CD4-positive, alpha-beta T cell treated with Interleukin-15 for 4 hours (primary cell): ENCODE measurements around the gene PLEKHH1.
"Not testable (repeated sequence)": the region's sequence is repeated elsewhere in the genome, so short reads cannot be mapped to it uniquely, and the experiment has no call there.

Source experiments
- DNase-seq: peaks from one replicate; pipeline ENCODE4 v3.0.0-alpha.2; 2020; ENCODE audit warnings: low spot score

Gene PLEKHH1

DNA sequence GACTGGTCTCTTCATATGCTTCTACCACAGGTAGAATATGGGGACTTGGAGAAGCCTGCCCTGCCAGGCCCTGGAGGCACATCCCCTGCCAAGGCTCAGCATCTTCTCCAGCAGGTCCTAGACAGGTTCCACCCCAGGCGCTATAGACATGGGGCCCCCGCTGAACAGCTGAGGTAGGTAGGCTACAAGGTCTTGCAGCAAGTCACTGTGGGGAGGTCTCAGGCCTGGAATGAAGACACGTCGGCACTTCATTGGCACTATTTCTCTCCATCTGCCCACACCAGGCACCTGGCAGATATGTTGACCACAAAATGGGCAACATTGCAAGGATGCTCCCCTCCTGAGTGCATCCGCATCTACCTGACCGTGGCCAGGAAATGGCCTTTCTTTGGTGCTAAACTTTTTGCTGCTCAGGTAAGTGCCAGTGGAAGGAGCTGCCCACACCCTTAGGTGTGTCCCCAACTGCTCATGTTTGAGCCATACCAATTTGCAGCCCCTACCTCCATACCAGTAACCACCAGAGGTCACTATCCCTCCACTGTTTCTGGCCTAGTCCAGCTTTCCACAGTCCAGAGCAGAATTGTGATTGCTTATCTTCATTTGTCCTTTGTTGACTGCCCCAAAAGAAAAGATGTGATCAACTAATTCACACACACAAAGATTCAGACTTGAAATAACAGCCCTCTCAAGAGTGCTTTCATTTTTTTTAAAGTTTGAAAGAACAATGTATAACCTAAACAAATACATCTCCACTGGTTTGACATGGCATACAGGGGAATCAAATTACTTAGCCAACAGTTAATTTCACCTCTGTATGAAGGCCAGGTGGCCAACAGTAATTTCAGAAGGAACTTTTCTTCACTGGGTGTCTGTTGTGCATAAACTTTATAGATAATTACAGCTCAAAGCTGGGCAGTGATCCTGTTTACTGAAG lies 50.9 kb downstream of the PLEKHH1 start:
- DNase-seq, result peak; percentile 39

DNA sequence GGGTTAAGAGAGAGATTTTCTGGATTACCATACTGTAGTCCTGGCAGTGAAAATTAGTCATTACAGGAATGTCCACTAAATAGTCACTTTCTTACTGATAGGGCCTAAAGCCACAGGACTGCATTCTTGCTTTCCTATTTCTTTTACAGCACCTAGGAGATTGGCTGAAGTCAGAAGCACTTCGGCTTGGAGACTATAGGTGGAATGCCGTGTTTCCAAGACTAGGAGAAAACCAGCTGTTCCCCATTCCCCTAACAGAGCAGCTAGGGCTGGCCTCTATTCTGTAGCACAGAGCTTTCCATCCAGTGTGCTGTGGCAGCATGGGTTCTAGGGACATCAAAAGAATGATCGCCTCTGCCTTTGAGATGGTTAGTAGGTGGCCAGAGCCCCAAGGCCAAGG lies 51.9 kb downstream of the PLEKHH1 start:
- DNase-seq, result no peak

DNA sequence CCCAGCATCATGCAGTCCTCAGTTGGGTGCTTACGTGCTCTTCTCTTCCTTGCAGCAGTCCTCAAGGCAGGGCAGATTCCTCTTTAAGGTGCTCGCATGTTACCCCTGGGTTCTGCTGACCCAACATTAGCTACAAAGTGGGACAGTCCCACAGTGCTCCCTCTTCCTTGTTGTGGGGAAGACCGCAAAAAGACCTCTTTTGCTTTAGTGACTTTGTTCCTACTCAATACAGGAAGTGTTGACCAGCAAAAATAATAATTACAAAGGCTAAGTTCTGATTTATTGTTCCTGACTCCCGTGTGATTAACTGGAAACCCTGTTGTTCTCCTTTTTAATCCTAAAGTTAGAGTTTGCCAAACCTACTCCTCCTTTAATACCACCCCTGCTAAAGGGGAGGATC lies 53.3 kb downstream of the PLEKHH1 start:
- no peak for DNase-seq

DNA sequence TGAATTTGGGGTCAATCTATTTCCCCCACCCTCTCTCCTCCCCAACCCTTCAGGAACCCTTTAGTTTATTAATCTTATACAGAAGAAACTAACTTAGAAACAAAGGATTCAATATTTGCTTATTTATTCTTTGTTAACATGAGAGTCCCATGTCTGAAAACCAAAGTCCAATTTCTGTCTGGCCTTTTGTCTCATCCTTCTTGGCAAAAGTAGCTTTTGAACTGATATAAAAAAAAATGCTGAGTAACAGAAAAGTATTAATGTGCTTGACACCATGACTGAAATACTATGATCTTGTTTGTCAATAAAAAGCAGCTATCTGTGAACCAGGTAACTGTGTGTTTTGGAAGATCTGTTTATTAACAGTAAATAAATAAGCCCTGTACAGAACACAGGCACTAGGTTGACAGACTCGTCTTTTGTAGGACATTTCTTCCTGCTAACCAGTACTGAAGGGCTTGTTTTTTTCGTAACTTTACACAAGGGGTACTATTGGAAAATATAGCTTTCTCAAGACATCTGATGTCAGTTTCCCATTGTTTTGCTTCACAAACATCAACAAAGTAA lies 56.2 kb downstream of the PLEKHH1 start:
- no peak for DNase-seq

DNA sequence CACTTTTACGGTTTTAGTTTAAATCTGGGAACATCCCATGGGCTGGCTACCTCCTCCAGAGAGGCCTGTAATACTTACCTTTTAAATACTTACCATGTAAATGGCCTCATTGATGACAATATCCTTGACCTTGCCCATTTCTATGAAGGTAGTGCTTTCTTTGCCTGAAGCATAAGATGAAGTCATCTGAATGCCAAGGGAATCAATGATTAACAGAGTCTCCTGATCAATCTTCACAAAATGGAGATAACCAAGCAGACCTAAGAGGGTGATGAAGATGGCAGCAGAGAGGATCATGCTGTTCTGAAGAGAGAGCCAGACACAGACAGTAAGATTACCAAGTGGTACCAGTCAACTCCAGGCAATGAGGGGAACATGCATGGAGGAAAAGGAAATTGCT lies 60.6 kb downstream of the PLEKHH1 start:
- not testable (repeated sequence) for DNase-seq

DNA sequence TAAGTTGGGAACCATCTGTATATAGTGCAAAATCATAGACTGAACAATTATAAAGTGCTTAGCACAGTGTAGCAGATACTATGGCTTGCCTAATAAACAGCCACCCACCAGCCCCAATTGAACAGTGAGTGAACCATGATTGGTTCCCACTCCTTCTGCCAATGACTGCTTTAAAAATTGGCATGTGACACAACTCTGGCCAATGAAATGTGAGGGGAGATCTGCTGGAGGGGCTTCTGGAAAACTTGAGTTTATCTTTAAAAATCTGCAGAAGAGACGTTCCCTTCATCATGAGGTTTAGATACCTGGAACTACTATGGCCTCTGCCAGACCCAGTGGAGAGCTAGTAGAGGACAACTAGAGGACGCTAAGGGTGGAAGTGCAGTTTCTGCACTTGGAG lies 62.3 kb downstream of the PLEKHH1 start:
- DNase-seq, result no peak

DNA sequence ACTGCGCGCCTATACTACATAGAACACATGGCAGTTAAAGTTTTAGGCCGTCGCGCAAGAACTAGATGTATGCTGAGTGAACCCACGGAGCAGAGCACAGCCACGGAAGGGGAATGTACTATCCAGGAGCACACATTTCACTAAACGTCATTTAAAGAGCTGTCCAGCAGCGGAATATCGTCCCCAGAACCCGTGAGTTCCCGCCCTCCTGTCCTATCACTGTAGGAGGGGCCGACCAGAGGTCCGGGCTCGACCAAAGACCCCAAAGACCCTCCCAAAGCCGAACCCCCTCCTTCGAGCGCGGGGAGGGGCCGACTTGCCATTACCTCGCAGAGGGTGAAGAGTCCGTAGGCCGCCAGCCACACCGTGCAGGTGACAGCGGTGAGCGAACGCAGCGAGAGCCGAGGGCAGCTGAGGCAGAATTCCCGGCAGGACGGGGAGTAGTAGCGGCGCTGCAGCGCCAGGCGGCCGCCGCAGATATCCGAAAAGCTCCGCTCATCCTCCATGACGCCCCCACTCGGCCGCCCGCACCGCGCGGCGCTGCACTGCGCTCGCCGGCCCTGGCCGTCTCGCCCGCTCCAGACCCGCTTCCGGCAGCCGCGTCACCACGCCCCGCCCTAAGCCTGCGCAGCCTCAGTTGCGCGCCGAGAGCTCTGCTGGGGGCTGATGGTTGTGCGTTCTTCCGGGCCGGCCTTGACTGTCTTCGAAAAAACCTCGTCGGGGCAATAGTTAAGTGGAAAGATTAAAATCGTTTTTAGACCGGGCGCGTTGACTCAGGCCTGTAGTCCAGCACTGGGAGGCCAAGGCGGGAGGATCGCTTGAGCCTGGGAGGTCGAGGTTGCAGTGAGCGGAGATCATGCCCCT lies 66.8 kb downstream of the PLEKHH1 start, which contains the start of gene PIGH:
PIGH (minus strand) TSS at position 571 of the 864 bp plus-strand sequence; CDS start at position 506, 65 bp downstream.
- peak; percentile 93 for DNase-seq

DNA sequence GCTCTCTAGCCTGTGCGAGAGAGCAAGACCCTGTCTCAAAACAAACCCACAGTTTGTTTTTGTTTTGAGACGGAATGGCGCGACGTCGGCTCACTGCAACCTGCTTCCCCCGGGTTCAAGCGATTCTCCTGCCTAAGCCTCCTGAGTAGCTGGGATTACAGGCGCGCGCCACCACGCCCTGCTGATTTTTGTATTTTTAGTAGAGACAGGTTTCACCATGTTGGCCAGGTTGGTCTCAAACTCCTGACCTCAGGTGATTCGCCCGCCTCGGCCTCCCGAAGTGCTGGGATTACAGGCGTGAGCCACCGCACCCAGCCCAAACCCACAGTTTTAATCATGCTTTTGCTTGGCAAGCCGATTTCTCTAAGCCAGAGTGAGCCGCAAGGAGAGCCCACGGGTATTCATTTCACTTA lies 67.5 kb downstream of the PLEKHH1 start:
- DNase-seq, result not testable (repeated sequence)

DNA sequence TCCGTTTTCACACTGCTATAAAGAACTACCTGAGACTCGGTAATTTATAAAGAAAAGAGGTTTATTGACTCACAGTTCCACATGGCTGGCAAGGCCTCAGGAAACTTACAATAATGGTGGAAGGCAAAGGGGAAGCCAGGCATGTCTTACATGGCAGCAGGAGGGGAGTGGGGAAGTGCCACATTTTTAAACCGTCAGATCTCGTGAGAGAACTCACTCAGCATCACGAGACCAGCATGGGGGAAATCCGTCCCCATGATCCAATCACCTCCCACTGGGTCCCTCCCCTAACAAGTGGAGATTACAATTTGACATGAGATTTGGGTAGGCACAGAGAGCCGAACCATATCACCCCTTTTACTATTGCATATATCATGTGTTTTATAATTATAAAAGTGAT lies 69.0 kb downstream of the PLEKHH1 start:
- no peak for DNase-seq

DNA sequence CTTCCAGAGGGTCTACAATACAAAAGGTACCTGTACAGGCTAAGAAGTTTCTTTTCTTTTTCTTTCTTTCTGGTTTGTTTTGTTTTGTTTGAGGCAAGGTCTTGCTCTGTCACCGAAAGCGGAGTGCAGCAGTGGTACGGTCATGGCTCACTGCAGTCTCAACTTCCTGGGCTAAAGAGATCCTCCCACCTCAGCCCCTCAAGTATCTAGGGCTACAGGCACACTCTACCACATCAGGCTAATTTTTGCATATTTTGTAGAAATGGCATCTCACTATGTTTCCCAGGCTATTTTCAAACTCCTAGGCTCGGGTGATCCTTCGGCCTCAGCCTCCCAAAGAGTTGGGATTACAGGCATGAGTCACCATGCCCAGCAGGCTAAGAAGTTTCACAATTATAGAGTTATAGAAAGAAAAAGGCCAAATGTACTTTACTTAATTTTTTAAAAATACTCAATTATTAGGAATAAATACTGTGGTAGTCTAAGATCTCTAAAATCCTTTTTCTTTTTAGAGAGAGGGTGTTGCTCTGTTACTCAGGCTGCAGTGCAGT lies 70.0 kb downstream of the PLEKHH1 start:
- no peak for DNase-seq

DNA sequence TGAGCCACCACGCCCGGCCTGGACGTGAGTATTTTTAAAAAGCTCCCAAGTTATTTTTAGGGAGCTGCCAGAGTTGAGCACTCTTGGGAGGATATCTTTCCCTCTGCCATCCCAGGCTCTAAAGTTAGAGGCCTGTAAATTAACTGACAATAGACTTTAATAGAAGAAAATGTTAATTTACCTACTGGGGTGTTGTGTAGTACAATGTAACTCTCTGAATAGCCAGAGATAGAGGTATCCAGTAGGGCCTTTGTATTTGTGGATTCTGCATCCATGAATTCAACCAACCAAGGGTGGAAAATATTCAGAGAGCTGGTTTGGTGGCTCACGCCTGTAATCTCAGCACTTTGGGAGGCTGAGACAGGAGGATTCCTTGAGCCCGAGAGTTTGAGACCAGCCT lies 74.6 kb downstream of the PLEKHH1 start:
- no peak for DNase-seq

DNA sequence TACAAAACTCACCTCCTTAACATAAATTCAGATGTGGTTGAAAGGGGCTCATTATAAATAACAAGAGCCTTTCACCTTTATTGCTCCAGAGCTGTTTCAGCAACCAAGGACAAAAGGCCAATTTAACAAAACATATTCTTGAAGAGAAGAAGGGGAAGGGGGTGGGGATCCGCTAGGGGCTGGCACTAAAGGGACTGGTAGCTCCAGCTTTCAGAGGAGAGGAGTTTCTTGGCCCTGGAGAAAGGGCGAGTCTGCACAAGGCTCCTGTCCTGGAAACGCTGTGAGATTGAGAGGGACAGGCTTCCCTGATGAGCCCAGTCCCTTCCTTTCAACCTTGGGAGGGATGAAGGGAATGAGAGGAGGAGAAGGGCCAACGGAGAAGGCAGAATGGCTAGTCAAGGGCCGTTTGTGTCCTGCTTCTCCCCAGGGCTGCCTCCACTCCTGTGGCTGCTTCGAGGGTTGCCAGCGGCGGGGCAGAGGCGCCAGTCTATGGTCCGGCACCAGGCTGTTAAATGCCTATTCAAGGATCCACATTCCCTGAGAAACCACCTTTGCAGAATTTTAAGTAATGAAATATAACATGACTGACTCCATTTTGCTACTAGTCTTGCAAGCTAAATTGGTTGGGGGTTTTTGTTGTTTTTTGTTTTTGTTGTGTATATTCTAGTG lies 76.7 kb downstream of the PLEKHH1 start:
- DNase-seq, result no peak

DNA sequence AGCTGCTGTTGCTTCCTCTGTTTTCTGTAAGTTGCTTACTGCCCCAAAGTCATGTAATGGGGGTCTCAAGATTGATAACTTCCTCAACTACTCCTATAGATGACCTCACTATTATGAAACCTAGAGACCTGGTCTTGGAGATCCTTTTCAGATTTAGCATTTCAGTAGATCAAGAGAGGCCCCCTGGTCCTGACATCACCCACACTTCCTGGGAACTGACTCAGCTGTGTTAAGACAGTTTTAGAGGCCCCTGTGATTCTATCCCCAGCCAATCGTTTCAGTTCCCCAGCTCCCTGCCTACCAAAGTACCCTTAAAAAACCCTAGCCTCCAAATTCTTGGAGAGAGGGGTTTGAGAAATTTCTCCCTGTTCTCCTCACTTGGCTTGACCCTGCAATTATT lies 77.4 kb downstream of the PLEKHH1 start:
- DNase-seq, result no peak

DNA sequence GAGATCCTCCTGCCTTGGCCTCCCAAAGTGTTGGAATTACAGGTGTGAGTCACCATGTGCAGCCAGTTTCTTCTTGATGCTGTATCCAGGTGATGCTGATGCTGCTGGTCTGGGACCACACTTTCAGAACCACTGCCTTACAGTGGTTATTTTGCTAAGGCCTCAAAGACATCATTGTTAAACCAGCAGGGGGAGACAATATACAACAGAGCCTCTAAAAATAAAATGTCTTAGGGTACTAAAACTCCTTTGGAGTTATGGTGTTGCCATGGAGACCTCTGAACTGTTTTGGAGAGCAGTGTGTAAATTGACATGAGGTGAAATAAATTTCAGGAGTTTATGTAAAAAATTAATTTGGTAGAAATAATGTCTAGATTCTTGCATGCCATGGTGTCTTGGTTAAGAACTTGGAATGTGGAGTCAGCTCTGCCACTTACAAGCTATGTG lies 85.5 kb downstream of the PLEKHH1 start:
- peak; percentile 77 for DNase-seq

DNA sequence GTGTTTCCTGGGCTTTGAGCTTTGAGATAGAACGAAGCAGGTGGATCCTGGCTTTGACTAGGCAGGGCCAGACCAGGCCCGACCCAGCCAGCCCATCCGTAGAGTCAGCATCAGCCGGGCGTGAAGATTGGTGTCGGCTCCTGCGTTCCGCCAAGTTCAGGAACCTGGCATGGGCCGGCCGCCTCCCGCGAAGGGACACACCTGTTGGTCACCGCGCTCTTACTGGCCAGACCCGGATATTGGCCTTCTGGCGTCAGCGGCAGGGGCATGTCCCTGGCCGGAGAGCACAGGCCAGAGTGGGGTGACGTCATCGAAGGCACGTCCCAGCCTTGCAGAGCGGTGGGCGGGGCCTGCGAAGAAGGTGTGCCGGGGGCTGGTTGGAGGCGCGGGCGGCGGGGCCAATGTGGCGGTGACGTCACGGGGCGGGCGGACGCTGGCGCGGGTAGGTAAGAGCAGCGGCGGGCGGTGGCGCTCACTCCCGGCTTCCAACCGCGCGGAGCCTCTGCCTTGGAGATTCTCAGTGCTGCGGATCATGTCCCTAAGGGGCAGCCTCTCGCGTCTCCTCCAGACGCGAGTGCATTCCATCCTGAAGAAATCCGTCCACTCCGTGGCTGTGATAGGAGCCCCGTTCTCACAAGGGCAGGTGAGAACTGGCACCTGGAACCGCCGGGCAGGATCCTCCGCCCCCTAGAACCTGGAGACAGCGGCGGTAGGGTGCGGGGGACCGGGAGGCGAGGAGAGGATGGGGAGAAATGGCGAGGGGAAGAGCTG lies 86.5 kb downstream of the PLEKHH1 start, which contains the start of gene ARG2:
ARG2 (plus strand) TSS at position 475 of the 771 bp plus-strand sequence; CDS start at position 533, 58 bp downstream.
- DNase-seq, result peak; percentile 95

DNA sequence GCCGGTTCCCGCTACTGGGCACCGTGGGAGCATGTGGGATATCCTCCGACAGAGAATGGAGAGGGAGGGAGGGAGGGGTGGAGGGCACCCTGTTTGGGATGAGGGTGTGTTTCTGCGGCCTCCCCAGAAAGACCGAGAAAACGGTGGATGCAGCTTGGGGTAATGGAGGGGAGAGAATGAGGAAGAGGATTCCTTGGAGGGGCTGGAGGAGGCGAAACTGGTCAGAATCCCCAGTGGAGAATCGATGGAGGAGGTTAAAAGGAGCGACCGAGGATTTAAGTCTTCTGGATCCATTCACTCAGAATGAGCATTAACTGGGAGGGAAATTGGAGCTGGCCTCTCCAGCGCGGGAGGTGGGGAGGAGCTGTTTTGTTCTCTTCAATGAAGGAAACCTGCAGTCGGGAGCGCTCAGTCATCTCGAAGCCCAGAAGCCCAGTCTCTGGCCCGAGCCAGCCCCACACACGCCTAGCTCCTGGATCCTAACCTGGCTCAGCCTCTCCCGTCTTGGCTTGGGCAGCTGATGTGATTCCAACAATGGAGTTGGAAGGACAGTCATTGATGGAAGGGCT lies 87.2 kb downstream of the PLEKHH1 start:
- no peak for DNase-seq

DNA sequence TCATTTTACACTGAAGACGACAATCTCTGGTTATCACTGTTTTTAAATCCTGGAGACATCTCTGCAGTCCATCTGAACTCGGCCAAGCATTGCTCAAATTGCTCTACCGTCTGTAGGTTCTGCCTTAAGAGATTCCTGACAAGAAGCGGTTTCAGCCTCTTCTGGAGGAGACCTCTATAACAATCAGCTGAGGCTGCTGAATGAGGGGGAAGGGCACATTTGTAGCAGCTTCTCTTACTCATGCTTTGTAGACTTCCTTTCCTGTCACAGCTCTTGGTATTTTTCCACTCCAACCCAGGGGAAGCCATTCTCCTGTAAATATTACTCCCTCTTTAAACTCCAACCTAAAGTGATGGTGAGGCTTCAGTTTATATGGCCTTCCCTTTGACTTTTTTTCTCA lies 89.6 kb downstream of the PLEKHH1 start:
- no peak for DNase-seq

DNA sequence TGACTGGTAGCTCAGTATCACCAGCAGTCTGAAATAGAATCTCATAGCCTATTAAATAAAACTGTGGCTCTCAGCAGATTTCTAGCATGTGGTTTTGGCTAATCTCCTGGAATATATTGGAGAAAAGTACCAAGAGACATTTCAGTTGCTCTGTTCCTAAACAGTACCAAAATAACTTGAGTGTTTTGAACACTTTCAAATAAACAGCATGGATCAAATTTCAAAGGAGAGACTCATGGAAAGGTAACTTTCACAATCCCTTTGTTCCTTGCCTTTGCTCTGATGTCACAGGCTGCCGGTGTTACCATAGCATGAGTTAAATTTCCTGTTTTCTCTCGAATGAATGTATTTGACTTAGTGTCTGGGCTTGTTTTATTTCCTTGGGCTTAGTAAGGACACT lies 90.0 kb downstream of the PLEKHH1 start:
- no peak for DNase-seq

DNA sequence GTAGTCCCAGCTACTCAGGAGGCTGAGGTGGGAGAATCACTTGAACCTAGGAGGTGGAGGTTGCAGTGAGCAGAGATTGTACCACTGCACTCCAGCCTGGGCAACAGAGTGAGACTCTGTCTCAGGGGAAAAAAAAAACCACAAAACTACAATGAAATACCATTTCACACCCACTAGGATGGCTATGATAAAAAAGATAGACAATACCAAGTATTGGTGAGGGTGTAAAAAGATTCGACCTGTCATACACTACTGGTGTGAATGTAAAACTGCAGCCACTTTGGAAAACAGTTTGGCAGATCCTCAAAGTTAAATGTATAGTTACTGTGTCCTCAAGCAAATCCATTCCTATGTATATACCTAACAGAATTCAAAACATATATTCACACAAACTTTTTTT lies 93.0 kb downstream of the PLEKHH1 start:
- DNase-seq, result not testable (repeated sequence)

DNA sequence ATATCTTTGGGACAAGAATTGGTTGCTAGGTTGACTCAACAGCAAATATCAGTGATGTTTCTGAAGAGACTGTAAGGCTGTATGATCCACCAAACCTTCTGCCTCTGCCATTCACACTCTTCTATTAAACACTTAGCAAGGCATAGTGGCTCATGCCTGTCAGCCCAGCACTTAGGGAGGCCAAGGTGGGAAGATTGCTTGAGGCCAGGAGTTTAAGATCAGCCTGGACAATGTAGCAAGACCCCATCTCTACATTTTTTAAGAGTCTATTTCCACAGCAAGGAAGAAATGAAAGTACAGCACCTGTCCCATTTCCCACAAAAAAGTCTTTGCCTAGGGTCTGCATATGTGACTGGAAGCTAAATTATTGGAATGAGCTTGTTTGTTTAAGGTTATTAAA lies 94.4 kb downstream of the PLEKHH1 start:
- no peak for DNase-seq
